Ammon's horn (tissue), 1 donor: Measurements from ENCODE around the gene CDCA3.

Source experiments
- DNase-seq: peaks from one replicate; pipeline ENCODE4 v3.0.0-alpha.2; 2016; ENCODE audit warnings: low spot score

Gene CDCA3

GRCh38 chr12:6832125-6832524, 19.0 kb downstream of the CDCA3 start:
- DNase-seq = no peak

- no peak for DNase-seq
These were observed 19.6 kb downstream of the CDCA3 start for GRCh38 chr12:6831450-6831995.

- DNase-seq = no peak
These were observed 20.1 kb downstream of the CDCA3 start for GRCh38 chr12:6830999-6831398.

DNA sequence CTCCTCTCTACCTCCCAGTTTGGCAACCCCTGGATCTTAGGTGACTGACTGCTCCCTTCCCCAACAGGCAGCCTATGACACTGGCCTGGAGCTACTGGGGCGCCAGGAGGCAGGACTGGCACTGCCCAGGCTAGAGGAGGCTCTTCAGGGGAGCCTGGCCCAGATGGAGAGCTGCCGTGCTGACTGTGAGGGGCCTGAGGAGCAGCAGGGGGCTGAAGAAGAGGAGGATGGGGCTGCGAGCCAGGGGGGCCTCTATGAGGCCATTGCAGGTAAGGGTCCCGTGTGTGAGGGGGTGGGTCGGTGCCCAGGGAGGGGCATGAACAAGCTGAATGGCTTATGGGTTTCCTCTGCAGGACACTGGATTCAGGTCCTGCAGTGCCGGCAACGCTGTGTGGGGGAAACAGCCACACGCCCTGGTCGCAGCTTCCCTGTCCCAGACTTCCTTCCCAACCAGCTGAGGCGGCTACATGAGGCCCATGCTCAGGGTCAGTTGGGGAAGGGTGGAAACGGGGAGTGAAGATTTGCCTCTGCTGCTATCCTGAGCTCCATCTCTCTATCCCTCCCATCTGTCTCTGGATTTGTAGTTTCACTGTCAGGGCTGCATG, 20.7 kb downstream of the CDCA3 start:
- DNase-seq = no peak

DNA sequence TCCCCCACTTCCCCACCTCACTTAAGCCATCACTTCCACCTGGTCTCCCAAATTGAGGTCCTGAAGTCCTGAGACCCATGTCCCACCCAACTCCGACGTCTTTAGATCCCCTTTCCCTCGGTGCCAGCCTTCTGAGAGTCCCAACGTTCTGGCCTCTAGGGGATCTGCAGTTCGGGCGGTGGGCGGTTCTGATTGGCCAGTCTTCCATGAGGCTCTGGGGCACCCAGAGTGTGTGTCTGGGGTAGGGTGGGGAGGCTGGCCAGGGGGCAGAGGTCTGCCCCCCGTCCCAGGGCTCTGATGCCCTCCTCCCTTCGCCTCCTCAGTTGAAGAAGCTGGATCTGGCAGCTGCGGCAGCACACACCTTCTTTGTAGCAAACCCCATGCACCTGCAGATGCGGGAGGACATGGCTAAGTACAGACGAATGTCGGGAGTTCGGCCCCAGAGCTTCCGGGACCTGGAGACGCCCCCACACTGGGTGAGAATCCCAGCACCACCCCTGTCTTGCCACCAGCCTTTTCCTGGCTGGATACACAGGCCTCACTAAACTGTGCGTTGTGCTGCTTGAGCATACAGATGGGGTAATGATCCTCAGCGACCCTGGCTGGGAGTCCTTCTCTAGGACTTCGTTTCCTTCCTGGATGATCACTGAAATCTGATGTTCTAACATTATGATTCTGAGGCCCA, 21.4 kb downstream of the CDCA3 start:
- no peak for DNase-seq

GRCh38 chr12:6828781-6829535, 22.1 kb downstream of the CDCA3 start:
- peak; percentile 44 for DNase-seq

DNA sequence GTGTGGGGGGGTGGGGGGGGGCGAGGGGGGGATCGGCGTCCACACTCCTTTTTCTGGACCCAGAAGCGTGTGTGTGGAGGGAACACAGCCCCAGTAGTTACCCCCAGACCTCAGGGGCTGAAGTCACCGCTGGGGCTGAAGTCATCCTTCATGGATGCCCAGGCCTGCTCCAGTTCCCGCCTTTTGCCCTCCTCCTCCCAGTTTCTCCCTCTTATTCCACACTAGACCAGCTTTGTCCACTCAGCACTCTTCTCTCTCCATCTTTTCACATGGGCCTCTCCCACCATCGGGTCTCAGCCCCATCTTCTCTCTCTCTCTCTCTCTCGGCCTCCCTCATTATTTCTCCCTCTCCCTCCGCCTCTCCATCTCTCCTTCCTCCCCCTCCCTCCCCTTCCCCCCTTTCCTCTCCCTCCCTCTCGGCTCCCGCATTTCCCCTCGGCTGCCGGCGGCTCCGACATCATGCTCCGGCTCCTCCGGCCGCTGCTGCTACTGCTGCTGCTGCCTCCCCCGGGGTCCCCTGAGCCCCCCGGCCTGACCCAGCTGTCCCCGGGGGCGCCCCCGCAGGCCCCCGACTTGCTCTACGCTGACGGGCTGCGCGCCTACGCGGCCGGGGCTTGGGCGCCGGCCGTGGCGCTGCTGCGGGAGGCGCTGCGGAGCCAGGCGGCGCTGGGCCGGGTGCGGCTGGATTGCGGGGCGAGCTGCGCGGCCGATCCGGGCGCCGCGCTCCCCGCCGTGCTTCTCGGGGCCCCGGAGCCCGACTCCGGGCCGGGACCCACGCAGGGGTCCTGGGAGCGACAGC, 22.9 kb downstream of the CDCA3 start, which contains the start of gene P3H3:
Gene P3H3, plus strand, starts transcription at position 426 of the 799 bp plus-strand sequence. Its CDS starts 34 bp downstream, at position 460.
- DNase-seq = peak; percentile 51

DNA sequence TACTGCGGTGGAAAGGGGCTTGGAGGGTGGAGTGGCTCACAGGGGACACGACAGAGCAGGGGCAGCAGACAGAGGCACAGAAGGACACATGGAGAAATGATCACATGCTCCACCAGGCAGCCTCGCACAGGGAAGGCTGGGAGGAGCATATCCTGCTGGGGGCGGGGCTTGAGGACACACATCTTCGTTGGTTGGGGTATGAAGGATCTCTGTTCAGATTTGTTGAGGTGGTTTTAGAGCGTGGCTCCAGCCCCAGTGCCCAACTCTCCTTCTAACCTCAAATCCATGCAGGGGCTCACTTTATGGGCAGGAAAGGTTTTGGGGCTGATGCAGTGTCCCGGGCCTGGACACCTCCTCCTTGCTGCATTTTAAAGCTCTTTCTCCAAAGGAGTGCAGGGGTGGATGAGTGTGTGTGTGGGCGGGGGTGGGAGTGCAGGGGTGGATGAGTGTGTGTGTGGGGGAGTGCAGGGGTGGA, 23.6 kb downstream of the CDCA3 start:
- DNase-seq = peak; percentile 90

DNA sequence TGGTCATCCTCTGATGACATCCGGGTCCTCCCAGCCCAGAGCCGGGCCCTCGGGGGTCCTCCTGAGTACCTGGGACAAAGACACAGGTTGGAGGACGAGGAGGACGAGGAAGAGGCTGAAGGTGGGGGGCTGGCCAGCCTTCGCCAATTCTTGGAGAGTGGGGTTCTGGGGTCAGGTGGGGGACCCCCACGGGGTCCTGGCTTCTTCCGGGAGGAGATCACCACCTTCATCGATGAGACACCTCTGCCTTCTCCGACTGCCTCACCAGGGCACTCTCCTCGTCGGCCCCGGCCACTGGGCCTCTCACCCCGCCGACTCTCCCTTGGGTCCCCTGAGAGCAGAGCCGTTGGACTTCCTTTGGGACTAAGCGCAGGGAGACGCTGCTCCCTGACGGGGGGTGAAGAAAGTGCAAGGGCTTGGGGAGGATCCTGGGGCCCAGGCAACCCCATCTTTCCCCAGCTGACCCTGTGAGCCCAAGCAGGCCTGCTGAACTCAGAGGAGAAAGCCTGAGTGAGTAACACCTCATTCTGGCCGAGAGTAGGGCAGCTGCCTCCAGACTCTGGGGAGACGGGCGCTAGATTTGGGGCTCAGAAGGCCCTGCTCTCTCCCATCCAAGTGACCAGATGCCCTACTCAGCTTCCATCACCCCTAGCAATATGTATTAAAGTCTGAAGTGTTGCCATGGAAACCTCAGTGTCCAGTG, 24.2 kb downstream of the CDCA3 start:
- DNase-seq = no peak

GRCh38 chr12:6826125-6826733, 24.9 kb downstream of the CDCA3 start:
- DNase-seq = no peak

GRCh38 chr12:6825398-6826124, 25.5 kb downstream of the CDCA3 start:
- peak; percentile 90 for DNase-seq

- DNase-seq = no peak
These were observed 26.1 kb downstream of the CDCA3 start for GRCh38 chr12:6824901-6825381.

GRCh38 chr12:6824085-6824775, 26.9 kb downstream of the CDCA3 start:
- DNase-seq = peak; percentile 25

DNA sequence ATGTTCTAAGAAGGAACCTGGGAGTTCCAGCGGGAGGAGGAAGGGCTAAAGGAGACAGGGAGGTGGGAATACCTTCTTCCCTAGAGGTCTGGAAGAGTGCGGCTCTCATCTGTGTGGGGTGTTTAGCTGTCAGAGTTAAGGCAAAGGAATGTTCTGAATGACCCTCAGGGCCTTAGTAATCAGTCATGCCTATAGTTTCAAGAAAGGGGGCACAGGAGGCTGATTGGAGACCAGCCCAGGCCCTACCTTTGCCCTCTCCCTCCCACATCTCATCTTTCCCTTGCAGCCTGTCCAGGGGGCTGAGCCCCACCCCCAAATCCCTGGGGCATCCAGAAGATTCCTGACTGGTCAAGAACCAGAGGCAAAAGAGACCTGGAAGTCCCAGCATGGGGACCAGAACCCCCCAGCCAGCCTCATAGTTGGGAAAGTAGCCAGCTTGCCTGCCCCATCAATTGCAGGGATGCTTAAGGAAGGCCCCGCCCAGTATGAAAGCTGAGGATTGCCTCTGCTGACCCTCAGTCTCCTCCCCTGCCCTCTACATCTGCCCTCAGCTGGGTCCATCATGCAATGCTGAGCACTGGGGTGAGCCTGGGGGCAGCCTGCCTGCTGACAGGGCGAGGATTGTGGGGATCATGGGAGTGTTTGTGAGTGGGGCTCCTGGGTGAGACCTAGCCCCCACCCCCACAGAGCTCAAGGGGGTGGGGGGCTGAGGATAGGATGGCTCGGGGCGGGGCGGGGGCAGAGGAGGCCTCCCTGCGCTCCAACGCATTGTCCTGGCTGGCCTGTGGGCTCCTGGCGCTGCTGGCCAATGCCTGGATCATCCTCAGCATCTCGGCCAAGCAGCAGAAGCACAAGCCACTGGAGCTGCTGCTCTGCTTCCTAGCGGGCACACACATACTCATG, 27.7 kb downstream of the CDCA3 start:
- peak; percentile 1 for DNase-seq

DNA sequence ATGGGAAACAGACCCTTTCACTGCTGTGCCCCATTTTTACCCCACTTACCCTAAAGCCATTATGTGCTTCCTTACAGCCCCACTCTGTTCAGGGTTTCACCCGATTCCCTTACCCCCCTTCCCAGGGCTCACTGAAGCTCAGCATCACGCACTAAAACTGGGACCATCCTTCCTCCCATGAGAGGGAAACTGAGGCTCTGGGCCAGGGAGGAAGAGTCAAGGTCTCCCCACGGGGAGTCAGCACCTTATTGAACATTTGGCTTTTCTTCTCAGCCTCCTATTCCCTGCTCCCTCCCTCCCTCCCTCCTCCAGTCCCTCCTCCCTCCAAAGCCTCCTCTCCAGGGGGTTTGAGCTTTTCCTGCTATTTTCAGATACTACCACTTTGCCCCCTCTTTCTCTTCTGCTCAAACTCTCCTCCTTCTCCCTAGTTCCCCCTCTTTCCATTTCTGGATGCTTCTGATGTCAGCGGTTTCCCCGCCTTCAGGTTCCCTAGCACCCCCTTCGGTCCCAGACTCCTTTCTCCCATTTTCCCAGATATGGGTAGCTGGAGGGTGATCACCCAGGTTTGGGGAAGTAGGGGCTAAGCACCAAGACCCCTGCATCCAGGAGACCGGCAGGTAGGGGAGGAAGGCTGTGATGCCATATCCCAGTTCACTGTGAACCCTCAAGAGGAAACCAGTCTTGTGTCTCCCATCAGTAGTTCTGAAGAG, 28.5 kb downstream of the CDCA3 start:
- no peak for DNase-seq

DNA sequence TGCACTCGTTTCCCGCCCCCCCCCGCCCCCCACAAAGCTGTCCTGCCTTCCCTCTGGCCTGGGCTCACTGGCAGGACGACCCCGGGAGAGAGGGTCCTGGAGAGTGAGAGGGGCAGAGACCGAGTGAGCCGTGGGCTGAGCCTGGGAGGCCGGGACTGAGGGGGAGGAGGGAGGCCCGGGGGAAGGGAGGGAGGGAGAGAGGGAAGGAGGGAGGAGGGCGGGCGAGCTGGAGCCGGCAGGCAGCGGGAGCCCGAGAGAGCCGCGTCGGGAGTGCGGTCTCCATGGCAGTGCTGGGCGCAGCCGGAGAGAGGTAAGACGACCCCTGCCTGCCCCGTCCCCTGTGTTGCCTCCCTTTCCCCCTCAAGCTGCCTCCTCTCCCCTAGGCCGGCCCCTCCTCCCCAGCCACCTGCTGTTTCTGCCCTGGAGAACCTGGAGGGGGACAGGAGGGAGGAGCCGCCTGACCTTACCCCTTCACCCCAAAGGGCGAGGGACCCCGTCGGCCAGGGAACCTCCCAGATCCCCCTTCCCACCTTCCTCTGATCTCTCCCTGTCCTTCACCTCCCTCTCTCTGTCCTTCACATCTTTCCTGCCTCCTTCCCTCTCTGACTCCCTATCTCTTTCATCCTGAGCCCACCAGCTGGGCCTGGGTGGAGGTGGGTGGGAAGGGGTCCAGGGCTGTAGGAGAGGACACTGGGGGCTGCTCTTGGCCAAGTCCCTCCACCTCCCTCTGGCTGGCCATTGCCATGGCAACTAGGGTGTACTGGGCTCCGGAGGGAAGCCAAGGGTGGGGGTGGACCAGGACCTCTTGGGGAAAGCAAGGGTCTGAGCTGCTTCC, 29.3 kb downstream of the CDCA3 start, which contains the start of gene GPR162:
Gene GPR162, plus strand, starts transcription at position 231 of the 835 bp plus-strand sequence. CDS start 2,078 bp downstream, outside the sequence.
- DNase-seq = peak; percentile 79
